Measurements from ENCODE around the gene SYNE1.
"Not testable (repeated sequence)": the region's sequence is repeated elsewhere in the genome, so short reads cannot be mapped to it uniquely, and the experiment has no call there.

Gene SYNE1

DNA sequence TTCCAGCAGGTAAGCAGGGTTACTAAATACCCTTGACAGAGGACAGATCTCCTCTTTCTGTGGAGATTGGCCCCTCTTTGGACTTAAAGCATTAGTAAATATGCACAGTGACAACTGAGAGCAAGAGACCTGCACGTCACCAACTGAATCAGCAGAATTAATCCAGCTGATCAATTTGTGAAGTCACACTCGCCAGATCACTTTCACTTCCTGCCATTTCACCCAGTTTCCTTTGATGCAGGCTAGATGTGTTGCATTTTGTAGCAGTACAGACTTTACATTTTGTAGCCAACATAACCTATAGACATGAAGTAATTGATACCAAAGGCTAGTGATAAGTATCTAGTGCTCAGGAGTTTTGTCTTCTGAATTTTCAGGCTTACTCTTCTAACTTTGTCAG lies 11.9 kb downstream of the SYNE1 start:
- DNase-seq = no peak

GRCh38 chr6:152614776-152615175 lies 22.4 kb downstream of the SYNE1 start:
- not testable (repeated sequence) for DNase-seq

DNA sequence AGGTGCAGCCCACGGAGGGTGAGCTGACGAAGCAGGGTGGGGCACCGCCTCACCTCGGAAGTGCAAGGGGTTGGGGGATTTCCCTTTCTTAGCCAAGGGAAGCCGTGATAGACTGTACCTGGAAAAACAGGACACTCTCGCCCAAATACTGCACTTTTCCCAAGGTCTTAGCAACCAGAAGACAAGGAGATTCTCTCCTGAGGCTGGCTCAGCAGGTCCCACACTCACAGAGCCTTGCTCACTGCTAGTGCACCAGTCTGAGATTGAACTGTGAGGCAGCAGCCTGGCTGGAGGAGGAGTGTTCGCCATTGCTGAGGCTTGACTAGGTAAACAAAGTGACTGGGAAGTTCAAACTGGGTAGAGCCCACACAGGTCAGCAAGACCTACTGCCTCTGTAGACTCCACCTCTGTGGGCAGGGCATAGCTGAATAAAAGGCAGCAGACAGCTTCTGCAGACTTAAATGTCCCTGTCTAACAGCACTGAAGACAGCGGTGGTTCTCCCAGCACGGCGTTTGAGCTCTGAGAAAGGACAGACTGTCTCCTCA lies 28.0 kb downstream of the SYNE1 start:
- no peak for DNase-seq

DNA sequence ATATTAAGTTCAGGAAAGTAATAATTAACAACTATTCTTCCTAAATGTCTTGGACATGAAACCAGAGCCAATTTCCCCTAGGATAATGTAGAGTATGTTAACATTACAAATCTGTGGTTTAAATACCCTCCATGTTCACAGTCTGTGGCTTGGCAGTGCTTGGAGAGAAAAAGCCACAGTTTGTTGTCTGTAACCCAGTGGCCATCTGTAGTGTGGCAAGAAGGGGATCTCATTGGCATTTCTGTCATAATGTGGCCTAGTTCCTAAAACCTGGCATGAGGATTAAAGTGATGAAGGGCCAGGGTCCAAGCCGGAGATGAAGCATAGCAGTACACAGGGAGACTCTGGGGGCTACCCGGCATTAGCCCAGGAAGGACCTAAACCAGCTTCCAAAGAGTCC lies 31.2 kb downstream of the SYNE1 start:
- DNase-seq = no peak

DNA sequence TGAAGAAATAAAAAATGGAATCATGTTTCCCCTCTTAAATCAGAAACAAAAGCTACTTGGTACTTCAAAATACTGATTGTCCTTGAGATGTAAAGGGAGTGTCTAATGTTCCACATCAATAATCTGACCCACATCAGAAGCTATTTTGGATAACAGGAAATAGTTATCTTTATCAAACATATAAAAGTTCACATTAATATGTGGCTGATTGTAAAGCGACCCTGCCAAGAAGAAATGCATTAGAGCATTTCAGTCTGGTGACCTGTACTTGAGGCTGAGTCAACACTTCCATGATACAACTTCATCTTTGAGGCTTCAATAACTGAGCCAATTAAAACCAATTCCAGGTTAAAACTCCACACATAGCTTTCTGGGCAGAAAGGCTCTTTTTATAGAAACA lies 31.8 kb downstream of the SYNE1 start:
- DNase-seq = no peak

- no peak for DNase-seq
These were observed 33.3 kb downstream of the SYNE1 start for GRCh38 chr6:152603911-152604310.

GRCh38 chr6:152600022-152600421 lies 37.1 kb downstream of the SYNE1 start:
- no peak for DNase-seq

DNA sequence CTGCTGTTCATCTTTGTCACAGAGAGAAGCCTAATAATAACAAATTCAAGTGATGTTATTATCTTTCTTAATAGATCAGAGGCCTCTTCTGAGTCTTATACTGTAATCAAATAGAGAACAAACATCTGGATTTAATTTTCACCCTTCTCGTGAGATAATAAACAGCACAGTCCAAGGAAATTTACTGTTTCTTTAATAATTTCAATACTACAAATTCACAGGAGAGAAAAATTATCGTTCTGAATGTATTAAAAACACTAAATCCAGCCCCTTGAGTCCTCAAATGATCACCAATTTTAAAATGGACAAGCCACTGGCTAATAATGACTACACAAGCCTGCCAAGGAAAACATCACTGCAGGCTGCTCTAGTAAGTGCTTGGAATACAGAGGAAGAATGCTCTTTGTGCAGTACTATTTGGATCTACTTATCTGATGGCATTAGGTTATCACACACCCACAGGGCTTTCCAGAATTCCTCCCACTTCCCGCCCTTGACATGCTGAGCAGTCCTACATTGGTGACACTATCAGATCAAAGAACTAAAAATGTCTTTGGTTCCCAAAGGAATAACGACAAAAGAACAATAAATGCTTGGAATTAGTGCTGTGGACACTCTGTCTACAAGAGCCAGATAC lies 38.1 kb downstream of the SYNE1 start:
- DNase-seq = no peak

- no peak for DNase-seq
These were observed 38.7 kb downstream of the SYNE1 start for GRCh38 chr6:152598421-152598820.

- no peak for DNase-seq
These were observed 40.4 kb downstream of the SYNE1 start for GRCh38 chr6:152596726-152597125.

DNA sequence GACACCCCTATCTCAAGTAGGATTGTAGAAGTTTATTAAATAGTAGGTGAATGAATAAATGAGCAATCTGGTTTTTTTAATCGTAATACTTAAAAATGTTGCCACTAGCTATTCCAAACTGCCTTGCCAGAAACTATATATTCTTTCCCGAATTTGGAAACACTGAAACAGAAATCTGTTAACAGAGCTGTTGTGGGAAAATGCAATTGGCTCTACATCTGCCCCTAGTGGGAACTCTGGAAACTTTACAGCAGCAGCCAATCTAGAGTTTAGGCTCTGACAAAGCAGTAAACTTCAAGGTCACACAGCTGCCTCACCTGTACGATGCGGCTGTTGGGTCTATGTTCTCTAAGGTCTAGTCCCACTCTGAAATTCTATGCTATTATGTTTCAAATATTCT lies 41.7 kb downstream of the SYNE1 start:
- DNase-seq = no peak

DNA sequence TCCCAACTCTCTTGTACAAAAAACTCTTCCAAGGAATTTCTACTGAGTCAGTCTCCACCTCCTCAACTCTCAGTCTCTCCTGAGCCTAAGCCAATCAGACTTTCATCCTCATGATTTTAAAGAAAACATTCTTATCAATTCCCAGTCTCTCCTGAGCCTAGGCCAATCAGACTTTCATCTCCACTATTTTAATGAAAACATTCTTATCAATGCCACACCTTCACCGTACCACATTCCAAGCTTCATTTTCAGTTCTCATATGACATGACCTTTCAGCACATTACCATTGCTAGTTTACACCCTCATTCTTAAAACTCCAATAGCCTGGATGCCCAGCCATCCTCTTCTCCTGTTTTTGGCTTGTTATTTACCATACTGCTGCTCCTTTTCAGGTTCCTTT lies 42.5 kb downstream of the SYNE1 start:
- DNase-seq = no peak

- DNase-seq = no peak
These were observed 48.7 kb downstream of the SYNE1 start for GRCh38 chr6:152588456-152588855.

- DNase-seq = no peak
These were observed 49.7 kb downstream of the SYNE1 start for GRCh38 chr6:152587473-152587872.

DNA sequence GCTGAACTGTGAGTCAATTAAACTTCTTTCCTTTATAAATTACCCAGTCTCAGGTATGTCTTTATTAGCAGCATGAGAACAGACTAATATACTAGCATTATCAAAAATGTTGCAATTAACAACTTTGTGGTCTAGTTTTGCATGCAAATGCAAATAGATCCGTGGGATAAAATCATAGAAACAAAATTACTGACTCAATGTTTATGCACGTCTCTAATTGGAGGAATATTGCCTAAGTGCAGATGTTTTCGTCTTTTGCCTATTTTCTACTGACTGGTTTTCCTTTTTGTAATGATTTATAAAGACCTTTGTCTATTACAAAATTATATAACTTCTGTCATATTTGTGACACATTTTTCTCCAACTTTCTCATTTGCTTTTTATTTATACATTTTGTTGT lies 51.9 kb downstream of the SYNE1 start:
- no peak for DNase-seq

- no peak for DNase-seq
These were observed 53.3 kb downstream of the SYNE1 start for GRCh38 chr6:152583888-152584287.

- DNase-seq = no peak
These were observed 60.6 kb downstream of the SYNE1 start for GRCh38 chr6:152576525-152576924.

DNA sequence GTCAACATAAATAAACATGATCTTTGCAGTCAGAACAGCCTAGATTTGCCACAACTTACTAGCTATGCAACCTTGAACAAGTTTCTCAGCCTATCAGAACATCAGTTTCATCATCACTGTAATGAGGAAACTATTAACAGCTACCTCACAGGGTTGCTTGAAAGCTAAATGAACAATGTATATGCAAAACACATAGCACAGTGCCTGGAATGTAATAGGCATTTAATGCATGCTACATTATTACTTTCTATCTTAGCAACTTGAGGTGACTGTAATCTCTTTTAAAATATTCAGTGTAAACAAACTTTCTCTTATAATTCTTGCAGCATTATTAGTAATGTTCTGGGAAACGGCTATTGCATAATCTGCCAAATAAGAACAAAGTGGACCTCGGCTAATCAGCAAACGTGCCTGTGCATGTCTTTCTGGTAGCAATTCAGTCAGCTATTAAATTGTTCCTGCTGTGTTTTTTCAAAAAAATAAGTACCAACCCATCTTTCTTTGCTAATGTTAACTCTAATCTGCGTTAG lies 61.5 kb downstream of the SYNE1 start:
- no peak for DNase-seq

- no peak for DNase-seq
These were observed 62.0 kb downstream of the SYNE1 start for GRCh38 chr6:152575161-152575560.

- DNase-seq = no peak
These were observed 63.4 kb downstream of the SYNE1 start for GRCh38 chr6:152573762-152574161.

DNA sequence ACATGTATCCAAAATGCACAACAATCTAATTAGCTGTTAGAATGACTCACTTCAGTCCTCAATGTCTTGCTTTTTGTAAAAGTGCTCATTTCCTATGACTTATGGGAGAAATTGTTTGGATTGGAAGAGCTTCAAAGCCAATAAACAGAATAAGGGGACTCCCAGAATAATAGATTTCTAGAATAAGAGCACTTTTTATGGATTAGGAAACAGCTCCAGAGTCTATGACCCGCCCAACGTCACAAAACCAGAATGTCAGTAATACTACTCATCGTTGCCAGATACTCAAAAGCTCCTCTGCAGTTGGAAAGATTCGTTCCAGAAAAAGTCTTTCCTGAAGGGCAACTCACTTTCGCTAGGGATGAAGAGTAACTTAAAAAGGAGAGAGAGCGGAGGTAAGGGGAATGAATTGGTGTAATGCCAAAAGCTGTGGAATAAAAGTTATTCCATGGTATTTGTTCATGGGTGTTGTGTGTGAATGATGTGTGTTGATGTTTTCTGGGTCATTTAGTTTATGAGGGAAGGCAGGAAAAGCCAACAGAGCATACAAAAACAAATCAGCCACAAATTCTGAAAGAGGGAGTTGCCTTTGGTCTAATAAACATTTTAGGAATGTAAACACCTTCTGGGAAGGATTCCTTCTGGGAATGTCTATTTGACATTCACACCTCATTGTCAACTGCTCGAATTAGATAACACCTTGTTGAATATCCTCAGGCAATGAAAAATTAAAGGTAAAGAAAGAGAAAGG lies 64.6 kb downstream of the SYNE1 start:
- no peak for DNase-seq

DNA sequence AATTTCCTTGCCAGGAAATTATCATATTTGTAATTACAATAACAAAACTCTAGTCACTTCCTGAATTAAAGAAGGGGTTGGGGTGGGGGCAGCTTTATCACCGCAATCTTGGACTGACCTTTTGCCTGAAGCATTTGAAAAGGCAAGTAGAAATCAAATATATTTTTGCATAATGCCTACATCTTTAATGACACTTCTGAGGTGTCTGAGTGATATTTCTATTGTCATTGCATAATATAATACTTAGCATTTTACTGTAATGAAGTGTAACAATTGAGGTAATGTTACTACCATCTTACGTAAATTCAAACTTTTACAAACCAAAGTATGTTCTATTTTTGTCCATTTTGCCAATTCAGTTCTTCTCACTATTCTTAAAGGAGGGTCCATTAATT lies 65.2 kb downstream of the SYNE1 start:
- no peak for DNase-seq

DNA sequence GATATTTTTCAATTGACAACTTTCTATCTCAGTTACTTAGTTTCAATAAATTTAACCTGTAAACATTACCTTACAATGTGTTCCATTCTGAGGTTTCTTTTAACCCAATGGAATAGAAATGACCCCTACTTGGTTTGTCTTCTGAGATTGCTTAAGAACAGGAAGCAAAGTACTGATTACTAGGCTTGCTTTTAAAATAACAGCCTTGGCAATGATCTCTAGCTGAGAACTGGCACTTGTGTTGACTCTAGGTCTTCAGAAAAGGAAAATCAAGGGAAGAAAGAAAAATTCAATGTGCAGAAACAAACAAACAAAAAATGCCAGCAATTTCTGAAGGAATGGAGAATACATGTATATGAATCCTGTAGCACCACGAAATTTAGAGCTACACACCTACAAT lies 66.1 kb downstream of the SYNE1 start:
- DNase-seq = no peak
